Measurements from ENCODE around the gene EXD1.

DNA sequence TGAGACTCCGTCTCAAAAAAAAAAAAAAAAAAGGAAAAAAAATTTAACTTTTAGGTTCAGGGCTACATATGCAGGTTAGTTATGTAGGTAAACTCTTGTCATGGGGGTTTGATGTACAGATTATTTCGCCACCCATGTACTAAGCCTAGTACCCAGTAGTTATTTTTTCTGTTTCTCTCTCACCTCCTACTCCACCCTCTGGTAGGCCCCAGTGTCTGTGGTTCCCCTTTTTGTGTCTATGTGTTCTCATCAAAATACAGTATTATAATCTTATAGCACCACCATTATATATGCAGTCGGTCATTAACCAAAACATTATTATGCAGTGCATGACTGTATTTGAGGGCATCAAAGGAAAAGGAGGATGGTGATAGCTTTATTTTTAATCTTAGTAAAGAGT is 47.8 kb upstream of the EXD1 start:
- TF ChIP-seq POLR2A (IDR thresholded peaks at IDR 0.05) = no peak
- TF ChIP-seq, protein P1, sequence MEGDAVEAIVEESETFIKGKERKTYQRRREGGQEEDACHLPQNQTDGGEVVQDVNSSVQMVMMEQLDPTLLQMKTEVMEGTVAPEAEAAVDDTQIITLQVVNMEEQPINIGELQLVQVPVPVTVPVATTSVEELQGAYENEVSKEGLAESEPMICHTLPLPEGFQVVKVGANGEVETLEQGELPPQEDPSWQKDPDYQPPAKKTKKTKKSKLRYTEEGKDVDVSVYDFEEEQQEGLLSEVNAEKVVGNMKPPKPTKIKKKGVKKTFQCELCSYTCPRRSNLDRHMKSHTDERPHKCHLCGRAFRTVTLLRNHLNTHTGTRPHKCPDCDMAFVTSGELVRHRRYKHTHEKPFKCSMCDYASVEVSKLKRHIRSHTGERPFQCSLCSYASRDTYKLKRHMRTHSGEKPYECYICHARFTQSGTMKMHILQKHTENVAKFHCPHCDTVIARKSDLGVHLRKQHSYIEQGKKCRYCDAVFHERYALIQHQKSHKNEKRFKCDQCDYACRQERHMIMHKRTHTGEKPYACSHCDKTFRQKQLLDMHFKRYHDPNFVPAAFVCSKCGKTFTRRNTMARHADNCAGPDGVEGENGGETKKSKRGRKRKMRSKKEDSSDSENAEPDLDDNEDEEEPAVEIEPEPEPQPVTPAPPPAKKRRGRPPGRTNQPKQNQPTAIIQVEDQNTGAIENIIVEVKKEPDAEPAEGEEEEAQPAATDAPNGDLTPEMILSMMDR (IDR thresholded peaks at IDR 0.05 in 8 of 11, conservative IDR thresholded peaks at IDR 0.05 in 3 of 11) = no peak

Data from spleen (tissue), 7 donors.